Ovary (tissue), 9 donors: ENCODE results near the gene SNAPC3. TPM values are rescaled to one million over a fixed set of nuclear protein-coding genes. Genes with fewer than 3 reads are reported as not detected.
A peak's percentile ranks its signal among the peaks of the same experiment; 100 is the strongest.

Experiments
- DNase-seq, 5 donors: peaks; one replicate each; pipeline ENCODE4 v3.0.0-alpha.2; 2019 to 2020
- H3K27ac ChIP-seq, 2 donors: fragments of 200-600 bp; one replicate each; pipeline versions ENCODE4 v1.5.1 to v1.8.0; 2019 to 2022
- H3K27me3 ChIP-seq: fragments of 200-600 bp; one replicate; pipeline ENCODE4 v1.8.0; 2022
- H3K36me3 ChIP-seq: fragments of 200-600 bp; sonication (generic); one replicate; pipeline ENCODE4 v1.5.1; 2019
- H3K4me1 ChIP-seq: one replicate; pipeline ENCODE4 v1.8.1; 2013; ENCODE audit warnings: mild to moderate bottlenecking, moderate library complexity; ENCODE audit not compliant: insufficient read depth
- H3K4me3 ChIP-seq: fragments of 200-600 bp; sonication (generic); one replicate; pipeline ENCODE4 v1.5.1; 2017
- H3K9me3 ChIP-seq, 2 donors: fragments of 200-600 bp in 1 of 2; sonication (generic) in 1 of 2; one replicate each; pipeline versions ENCODE4 v1.5.1 to v1.8.1; 2013 to 2019; ENCODE audit warnings: mild to moderate bottlenecking in 1 of 2, moderate library complexity in 1 of 2
- EP300 ChIP-seq: sonication (generic); formaldehyde crosslinking; IDR thresholded peaks from one replicate; pipeline ENCODE4 v1.6.1; 2017; ENCODE audit warnings: antibody characterized with exemption
- POLR2A ChIP-seq: fragments of 450-650 bp; IDR thresholded peaks from one replicate; pipeline ENCODE4 v1.6.1; 2017; ENCODE audit warnings: antibody characterized with exemption, mild to moderate bottlenecking, moderate library complexity
- WGBS, 3 donors: extraction: QIAGEN DNeasy Blood & Tissue Kit in 1 of 3; methylation state at CpG; one replicate each; pipeline versions ENCODE4 v1.1.5 to v1.1.7; 2013 to 2017; 5-methylcytosine and 5-hydroxymethylcytosine counted together
- intact Hi-C, 4 donors: fragments of 100-400 bp; cut with DNase I; formaldehyde crosslinking; loops; one replicate each; pipeline versions ENCODE4 v1.11.0 to v1.15.1; 2022 to 2023
- polyA plus RNA-seq, 2 donors: library from polyadenylated mRNA; stranded (reverse); fragments of 200-250 nt in 1 of 2; fragments of 350-450 nt in 1 of 2; fragmentation: Illumina TruSeq in 1 of 2; extraction: RNeasy Lipid Tissue Mini Kit (QIAGEN cat#74804) in 1 of 2; gene quantifications; one replicate each; pipeline ENCODE4 v1.2.3, GENCODE V29; 2013 to 2014
- total RNA-seq, 7 donors: library from RNA; depleted of rRNA in 2 of 7; stranded (reverse); fragments of >200 nt in 2 of 7; fragmentation: NEBNext Ultra II Directional in 3 of 7; extraction: Animal tissue kit (Norgen Biotek cat#: 25700) in 3 of 7; gene quantifications; one replicate each; pipeline versions ENCODE4 v1.1.0 to v1.2.4, GENCODE V29; 2016 to 2023
- TF ChIP-seq, protein P1 (sequence below), 3 donors: fragments of 450-650 bp in 2 of 3; fragments of 200-600 bp in 1 of 3; IDR thresholded peaks; one replicate each; pipeline versions ENCODE4 v1.5.1 to v1.8.0; 2016 to 2022; ENCODE audit warnings: antibody characterized with exemption in 3 of 3, mild to moderate bottlenecking in 1 of 3
- donor health status: DM: no; HTN: no; CAD: no; lungs with moderate emphysema.
- donor health status: DM: no; HTN: no; CAD: no.
- donor health status: Bipolar disorder and iron deficiency.
- donor health status: DM: yes; HTN: yes; CAD: no.
- donor health status: DM: no; HTN: no; CAD: no.
- donor health status: DM: yes; HTN: yes; CAD: no.

The SNAPC3 gene
- total and polyA plus RNA-seq, 9 donors: 15.8 to 32.3 (median 26.2) TPM

DNA sequence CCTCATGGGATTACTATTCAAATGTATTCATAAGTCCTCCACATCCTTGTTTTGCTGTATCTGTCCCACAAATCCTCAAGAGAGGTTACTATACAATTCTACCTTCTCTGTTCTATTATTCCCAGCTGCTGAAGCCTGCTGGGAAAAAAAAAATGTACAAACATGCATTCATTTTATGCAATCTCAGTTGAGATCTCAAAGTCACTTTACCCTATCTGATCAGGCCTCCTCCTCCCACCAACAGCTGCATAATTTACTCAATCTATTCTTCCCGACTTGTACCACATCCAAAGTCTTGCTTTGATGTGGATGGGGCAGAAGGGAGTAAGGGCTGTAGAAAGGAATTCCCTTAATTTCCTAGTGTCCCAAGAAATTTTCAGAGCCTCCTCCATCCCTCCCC lies 59.5 kb downstream of the SNAPC3 start:
- H3K27me3 ChIP-seq: no peaks in the 10 kb centered on the region
- no peak overlapping the region for H3K27ac ChIP-seq
- 56 to 77% (median 65%) methylated on average over 1 of the region's 1 CpG for WGBS, 3 donors
- H3K4me3 ChIP-seq: no peak overlapping the region
- no peak for DNase-seq
- TF ChIP-seq POLR2A (no peak), EP300 (no peak)
- TF ChIP-seq, protein P1, sequence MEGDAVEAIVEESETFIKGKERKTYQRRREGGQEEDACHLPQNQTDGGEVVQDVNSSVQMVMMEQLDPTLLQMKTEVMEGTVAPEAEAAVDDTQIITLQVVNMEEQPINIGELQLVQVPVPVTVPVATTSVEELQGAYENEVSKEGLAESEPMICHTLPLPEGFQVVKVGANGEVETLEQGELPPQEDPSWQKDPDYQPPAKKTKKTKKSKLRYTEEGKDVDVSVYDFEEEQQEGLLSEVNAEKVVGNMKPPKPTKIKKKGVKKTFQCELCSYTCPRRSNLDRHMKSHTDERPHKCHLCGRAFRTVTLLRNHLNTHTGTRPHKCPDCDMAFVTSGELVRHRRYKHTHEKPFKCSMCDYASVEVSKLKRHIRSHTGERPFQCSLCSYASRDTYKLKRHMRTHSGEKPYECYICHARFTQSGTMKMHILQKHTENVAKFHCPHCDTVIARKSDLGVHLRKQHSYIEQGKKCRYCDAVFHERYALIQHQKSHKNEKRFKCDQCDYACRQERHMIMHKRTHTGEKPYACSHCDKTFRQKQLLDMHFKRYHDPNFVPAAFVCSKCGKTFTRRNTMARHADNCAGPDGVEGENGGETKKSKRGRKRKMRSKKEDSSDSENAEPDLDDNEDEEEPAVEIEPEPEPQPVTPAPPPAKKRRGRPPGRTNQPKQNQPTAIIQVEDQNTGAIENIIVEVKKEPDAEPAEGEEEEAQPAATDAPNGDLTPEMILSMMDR (IDR thresholded peaks at IDR 0.05): no peak
- no peaks in the 10 kb centered on the region for H3K9me3 ChIP-seq
- no peaks in the 10 kb centered on the region for H3K36me3 ChIP-seq
- peaks cover 1% of the 10 kb centered on the region for H3K4me1 ChIP-seq
- intact Hi-C loops: no loop called here

DNA sequence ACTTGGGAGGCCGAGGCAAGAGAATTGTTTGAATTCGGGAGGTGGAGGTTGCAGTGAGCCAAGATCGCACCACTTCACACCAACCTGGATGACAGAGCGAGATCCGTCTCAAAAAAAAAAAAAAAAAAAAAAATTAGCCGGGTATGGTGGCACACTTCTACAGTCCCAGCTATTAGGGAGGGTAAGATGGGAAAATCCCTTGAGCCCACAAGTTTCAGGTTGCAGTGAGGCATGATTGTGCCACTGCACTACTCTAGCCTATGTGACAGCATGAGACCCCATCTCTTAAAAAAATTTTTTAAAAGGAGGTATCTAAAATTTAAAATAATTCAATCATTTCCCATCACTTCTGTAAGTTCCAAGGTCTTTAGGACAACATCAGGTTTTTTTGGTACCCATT lies 62.1 kb downstream of the SNAPC3 start:
- no peaks in the 10 kb centered on the region for H3K27me3 ChIP-seq
- H3K36me3 ChIP-seq: no peaks in the 10 kb centered on the region
- intact Hi-C loops: no loop called here
- H3K9me3 ChIP-seq: no peaks in the 10 kb centered on the region
- DNase-seq: no peak
- TF ChIP-seq POLR2A (no peak), EP300 (no peak)
- TF ChIP-seq, protein P1 (IDR thresholded peaks at IDR 0.05): no peak
- 92 to 97% (median 93%) methylated on average over 6 of the region's 6 CpGs for WGBS, 3 donors
- no peak overlapping the region for H3K4me3 ChIP-seq
- H3K4me1 ChIP-seq: peaks cover 1% of the 10 kb centered on the region
- H3K27ac ChIP-seq: no peak overlapping the region

DNA sequence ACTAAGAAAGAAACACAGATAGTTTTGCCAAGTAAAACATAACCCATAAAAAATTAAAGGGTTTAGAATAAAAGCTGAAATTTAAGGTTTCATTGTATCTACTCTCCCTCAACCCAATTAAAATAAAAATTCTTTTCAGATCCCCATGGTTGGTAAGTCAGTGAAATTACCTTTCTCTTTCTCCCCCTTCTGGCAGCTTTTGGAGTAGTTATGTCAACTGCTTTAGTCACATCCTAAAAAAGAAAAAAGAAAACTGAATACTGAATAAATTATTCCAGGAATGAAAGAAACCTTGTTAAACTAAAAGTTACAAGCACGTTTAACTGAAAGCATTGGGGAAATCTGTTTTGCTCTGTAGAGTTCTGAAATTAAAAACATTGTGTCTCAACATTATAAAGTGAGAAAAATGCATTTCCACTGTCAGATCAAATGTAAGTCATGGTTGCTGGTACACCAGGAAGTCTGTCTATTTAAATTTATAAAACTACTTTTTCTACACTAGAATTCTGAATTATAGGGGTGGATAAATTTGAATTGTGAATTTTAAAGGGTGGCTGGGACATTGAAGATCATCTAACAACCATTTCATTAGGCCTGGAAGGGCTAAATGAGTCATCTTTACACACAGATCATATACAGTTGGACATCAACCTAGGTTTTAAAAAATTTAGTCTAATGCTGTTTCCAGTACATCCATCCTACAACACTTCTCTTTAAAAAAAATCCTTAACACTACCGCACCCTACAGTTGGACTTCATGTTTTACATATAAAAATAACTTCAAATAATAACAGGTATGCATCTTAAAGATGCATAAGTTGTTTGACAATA lies 63.4 kb downstream of the SNAPC3 start:
- intact Hi-C loops: no loop called here
- WGBS, 3 donors: 48 to 57% (median 49%) methylated on average over 2 of the region's 2 CpGs
- H3K27ac ChIP-seq: no peak overlapping the region
- no peak overlapping the region for H3K4me3 ChIP-seq
- no peaks in the 10 kb centered on the region for H3K36me3 ChIP-seq
- TF ChIP-seq, protein P1 (IDR thresholded peaks at IDR 0.05): peak in 1 of 3 donors; percentile 23
- TF ChIP-seq EP300: no peak
- H3K4me1 ChIP-seq: no peaks in the 10 kb centered on the region
- no peak for DNase-seq
- H3K27me3 ChIP-seq: no peaks in the 10 kb centered on the region
- no peaks in the 10 kb centered on the region for H3K9me3 ChIP-seq

DNA sequence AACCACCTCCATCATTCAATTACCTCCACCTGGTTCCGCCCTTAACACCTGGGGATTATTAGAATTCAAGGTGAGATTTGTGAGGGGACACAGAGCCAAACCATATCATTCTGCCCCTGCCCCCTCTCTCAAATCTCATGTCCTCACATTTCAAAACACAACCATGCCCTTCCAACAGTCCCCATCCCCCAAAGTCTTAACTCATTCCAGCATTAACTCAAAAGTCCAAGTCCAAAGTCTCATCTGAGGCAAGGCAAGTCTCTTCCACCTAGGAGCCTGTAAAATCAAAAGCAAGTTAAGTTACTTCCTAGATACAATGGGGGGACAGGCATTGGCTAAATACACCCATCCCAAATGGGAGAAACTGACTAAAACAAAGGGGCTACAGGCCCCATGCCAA lies 69.3 kb downstream of the SNAPC3 start:
- H3K27me3 ChIP-seq: no peaks in the 10 kb centered on the region
- no peaks in the 10 kb centered on the region for H3K9me3 ChIP-seq
- H3K4me3 ChIP-seq: no peak overlapping the region
- no peaks in the 10 kb centered on the region for H3K4me1 ChIP-seq
- intact Hi-C loops: loop anchor here in 1 of 4 donors (10.0 kb wide), 1 partner anchor 287 kb away; no protein-coding TSS in a partner anchor
- H3K36me3 ChIP-seq: no peaks in the 10 kb centered on the region
- DNase-seq: no peak
- TF ChIP-seq, protein P1 (IDR thresholded peaks at IDR 0.05): no peak
- TF ChIP-seq POLR2A (no peak), EP300 (no peak)
- WGBS, 3 donors: 92 to 100% (median 98%) methylated on average over 1 of the region's 1 CpG
- H3K27ac ChIP-seq: no peak overlapping the region
